HG03521 (cell line): ENCODE data around the gene ACOX2.

Experiments
- ATAC-seq: cut with Tn5 transposase; IDR thresholded peaks from one replicate; pipeline ENCODE4 v1.9.1; 2021; ENCODE audit warnings: mild to moderate bottlenecking, moderate library complexity; ENCODE audit not compliant: unreplicated experiment

Gene ACOX2

GRCh38 chr3:58536501-58537411 is at the start of gene ACOX2:
ACOX2 (minus strand) TSS chr3:58537190; CDS start chr3:58535106, 2,084 bp downstream.
- no peak for ATAC-seq

DNA sequence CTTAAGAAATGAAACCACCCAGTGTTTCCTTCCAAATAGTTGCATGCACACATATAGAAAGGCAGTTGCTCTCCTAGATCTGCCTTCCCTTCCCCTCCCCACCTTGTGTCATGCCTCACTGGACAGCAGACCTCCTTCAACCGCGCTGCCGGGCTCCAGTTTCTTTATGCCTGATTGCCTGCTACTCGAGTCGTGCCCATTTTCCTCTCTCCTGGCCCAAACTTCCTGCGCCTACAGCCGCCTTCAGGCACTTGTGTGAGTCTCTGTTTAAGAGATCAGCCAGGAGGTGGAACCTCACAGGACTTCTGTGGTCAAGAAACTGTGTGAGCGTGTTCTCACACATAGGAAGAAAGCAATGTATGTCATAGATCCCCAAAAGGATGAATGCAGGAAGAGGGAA is 49.0 kb upstream of the ACOX2 start:
- no peak for ATAC-seq

GRCh38 chr3:58585005-58585786 is 48.2 kb upstream of the ACOX2 start:
- peak; percentile 98 for ATAC-seq

- ATAC-seq = no peak
These were observed 47.7 kb upstream of the ACOX2 start for GRCh38 chr3:58584690-58585004.

DNA sequence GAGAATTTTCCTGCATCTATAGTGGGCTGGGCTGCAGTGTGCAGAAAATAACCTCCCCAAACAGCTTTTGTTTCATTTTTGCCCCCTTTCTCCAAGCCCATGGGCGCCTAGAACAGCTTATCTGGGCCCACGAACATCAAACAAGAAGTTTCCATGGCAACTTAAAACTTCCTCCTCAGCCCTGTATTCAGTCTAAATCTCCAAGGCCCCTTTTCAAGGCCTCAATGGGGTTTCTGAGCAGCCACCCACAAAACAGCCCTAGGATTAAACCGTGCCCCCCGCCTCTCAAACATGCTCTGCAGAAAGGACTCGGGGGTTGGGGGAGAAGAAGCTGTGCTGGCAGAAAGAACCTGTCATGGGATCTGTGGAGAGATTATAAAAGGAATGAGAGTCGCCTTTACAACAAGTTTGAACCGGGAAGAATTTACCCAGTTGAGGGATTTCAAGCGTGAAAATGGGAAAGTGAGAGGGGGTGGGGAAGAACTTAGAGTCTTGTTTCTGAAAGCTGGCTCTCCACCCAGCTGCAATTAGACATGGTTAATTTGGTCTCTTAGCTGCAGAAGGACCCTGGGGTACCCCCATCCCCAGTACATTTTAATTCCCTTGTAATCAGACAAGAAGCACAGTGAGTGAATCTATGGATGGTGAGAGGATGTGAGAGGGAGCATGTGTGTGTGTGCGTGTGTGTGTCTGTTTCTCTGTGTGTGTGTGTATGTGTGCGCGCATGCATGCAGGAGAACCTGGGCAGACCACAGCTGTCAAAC is 44.5 kb upstream of the ACOX2 start:
- no peak for ATAC-seq

DNA sequence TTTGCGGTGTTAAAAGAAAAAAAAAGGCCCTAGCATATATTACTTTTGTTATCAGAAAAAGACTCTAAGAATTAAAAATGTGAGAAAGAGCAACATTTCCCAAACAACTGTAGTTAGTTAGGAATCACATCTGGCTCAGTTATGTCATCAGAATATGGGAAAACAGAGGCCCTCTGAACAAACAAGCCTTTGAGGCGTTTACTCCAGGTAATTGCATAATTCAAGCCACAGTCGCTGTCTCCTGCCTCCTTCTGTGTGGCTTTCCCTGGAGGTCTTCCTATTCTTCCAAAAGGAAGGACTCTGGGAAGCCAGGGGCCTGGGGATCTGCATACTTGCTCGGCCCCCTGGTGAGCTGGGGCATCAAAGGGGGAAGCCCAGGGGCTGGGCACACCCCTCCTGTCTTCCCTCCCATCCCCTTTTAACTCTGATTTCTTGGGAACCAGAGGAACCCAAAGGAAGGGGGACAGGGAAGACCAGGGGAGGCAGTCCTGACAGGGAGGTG is 43.9 kb upstream of the ACOX2 start:
- ATAC-seq = no peak

- ATAC-seq = no peak
These were observed 41.9 kb upstream of the ACOX2 start for GRCh38 chr3:58578873-58579272.

DNA sequence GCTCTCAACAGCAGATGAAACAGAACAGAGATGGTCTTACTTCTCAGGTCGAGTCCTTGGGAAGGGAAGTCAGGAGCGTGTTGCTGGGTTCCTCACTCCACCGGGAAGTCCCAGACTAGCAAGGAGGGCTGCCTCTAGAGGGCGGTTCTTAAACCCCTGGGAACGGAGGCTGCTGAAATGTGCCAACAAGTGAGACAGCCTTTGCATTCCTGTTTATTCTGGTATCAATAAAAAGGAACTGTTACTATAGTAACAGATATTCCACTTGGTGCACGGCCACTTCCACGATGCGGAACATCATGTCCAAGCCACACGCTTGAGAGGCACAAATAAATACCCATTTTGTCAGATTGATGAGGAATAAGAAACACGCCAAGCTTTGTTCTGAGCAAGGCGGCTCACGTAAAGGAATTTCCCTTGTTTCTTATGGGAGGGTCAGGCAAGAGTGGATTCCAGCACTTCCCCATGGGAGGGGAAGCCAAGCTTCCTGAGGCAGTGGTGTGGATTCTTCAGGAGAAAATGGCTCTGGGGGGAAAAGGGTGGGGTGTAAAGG is 40.4 kb upstream of the ACOX2 start, which contains the start of gene FAM107A:
Gene FAM107A (minus strand): TSS at position 123 of the 553 bp plus-strand sequence. CDS start 7,531 bp downstream, outside the sequence.
- no peak for ATAC-seq

- ATAC-seq = no peak
These were observed 39.7 kb upstream of the ACOX2 start for GRCh38 chr3:58576716-58577115.

DNA sequence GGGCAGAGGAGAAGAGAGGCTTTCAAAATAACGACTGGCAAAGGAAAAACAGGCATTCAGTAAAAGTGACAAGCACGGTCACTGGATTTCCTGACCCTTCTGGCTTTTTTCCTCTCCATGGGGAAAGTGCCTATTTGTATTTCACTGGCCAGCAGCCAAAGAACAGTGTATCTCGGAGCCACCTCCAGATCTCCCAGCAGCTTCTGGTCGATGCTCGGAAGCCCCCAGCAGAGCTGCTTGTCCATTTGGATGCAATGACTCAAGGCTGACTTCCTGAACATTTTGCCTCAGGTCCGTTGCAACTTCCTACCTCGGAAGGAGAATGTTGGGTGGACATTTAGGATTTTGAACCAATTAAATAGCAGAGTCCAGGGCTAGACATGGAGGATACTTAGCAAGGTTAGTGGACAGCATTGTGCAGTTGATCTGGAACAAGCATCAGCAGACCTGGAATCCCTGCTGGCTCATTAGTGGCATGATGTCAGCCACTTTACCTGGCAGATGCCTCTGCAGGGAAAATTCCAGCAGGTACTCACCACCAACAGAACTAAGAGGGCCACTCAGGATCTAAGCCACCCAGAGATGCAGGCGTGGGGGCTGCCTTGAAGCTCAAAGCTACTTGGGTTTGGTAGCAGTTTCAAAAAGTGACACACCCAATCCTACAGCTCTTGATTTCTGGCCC is 39.1 kb upstream of the ACOX2 start:
- ATAC-seq = no peak

- no peak for ATAC-seq
These were observed 37.7 kb upstream of the ACOX2 start for GRCh38 chr3:58574682-58575081.

- ATAC-seq = no peak
These were observed 37.1 kb upstream of the ACOX2 start for GRCh38 chr3:58574106-58574505.

GRCh38 chr3:58573640-58574039 is 36.6 kb upstream of the ACOX2 start:
- no peak for ATAC-seq

GRCh38 chr3:58572634-58573230 is 35.7 kb upstream of the ACOX2 start:
- ATAC-seq = no peak

DNA sequence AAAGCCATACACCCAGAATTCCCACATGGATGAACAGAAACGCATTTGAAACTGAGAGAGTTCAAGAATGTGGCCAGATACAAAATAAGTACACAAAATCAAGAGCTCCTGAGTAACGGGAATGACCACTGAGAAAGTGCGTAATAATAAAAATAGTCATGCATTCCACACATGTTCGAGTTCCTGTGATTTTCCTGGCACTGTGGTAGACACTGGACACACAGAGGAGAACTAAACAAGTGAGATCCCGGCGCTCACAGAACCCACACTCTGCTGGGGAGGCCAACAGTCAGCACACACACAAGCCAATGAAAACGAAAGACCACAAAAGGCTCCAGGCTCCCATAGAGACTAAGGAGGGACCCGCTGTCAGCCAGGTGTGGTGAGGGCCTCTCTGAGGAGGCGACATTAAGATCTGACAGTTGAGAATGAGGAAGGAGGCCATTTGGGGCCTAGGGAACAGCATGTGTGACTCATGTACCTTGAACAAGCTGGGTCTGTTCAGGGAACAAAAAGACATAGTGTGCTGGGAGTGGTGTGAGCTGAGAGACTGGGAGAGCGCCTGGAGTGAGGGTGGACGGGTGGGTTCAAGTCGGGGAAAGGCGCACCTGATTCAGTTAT is 35.1 kb upstream of the ACOX2 start:
- no peak for ATAC-seq

- ATAC-seq = no peak
These were observed 33.9 kb upstream of the ACOX2 start for GRCh38 chr3:58570851-58571250.

DNA sequence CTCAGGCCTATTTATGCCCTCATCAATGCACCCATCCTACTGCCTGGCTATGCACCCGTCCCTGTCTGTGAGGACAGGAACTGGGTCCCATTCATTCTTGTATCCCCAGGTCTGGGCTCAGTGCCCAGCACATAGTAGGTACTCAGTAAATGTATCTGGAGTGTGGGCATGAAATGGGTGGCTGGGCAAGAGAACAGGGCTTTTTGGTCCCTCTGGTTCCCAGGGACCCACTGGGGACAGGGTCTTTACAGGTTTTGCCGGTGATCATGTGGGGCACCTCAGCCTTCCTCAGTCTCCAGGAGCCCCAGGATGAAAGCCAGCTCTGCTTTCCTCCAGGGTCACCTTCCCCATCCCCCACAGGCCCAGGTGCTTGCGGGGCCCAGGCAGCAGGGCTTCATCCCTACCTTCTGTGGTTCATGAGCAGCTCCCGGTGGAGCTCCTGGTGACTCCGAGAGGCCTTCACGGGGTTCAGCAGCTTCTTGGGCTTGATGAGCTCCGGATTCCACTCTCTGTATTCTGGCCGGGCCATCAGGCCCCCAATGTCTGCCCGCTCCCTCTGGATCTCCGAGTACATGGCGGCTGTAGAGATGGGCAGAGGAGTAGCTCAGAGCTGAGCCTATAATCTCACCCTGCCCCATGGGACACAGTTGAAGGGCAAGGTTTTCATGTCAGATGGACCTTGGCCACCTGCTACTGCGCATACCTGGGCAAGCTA is 32.5 kb upstream of the ACOX2 start:
- no peak for ATAC-seq

- no peak for ATAC-seq
These were observed 31.7 kb upstream of the ACOX2 start for GRCh38 chr3:58568572-58569286.
